GM15510 (cell line): ENCODE measurements around the gene LSG1.

Source experiments
- POLR2A ChIP-seq: IDR thresholded peaks from 3 replicates; pipeline ENCODE4 v1.6.1; 2011; ENCODE audit warnings: borderline replicate concordance; ENCODE audit not compliant: insufficient read length; ENCODE audit errors: extremely low read depth

LSG1 gene

DNA sequence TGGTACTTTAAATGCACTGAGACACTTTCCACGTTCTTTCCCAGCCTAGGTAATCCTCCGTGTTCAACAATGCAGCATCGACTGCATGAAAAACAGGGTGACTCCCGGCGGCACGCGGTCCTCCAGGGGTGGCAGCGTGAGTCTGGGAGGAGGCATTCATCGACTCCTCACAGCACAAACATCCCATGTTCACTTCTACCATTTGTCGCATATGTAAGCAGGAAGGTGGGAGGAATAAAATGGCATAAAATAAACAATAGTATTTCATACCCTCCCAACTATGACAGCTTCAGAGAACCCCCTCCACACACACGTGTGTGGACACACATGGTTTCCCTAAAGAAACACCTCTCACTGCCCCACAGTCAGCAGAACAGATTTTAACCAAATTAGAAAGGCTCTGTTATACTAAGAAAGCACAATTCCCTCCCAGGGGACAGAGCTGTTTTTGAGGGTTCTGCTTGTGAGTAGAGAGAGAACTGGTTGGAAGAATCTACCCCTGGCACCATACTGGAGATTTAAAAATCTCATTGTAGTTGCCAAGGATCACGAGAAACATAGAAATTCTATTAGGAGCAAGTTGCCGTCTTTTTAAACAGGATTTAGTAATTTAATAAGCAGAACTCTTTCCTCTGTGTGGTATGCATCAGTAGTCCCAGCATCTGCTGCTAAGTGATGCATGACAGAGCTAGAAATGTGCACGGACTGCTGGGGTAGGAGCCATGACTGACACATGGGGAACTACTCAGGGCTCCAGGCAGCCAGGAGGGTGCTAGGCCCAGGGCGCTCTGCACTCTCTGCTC, 19.7 kb upstream of the LSG1 start:
- TF ChIP-seq POLR2A, result no peak

DNA sequence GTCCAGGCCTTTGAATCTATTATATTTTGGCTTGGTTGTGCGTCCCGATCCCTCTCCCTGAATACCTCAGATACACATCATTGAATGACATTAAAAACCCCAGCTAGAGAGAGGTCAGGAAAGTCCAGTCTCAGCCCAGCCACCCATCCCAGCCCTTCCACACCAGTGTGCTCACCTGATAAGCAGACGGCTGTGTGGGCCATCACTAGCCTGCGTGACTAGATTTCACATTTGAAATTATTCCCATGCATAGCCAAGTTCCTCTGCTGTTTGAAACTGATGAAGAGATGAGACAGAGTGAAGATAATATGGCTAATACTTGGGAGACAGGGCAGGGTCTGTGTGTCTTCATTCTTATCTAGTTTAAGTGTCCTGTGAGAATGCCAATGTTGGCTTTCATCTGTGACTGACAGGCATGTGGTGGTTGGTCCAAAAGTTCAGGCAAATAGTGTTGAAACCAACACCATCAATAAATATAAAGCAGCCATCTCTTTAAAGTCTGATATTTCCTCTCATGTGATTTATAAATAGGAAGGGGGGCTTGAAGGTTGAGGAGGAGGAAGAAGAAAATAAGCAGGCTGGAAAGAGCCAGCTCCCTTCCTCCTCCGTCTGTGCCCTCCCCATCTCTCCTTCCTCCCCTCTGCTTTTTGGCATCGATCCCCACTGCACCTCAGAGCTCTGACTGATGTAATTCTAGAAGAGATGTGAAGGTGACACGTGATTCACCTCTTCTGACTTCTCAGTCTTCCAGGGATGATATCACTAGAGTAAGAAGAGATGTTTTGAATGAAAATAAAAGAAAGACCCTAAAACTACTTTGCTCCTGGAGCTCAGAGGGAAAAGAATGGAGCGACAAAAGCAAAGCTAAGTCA, 18.7 kb upstream of the LSG1 start:
- no peak for TF ChIP-seq POLR2A

DNA sequence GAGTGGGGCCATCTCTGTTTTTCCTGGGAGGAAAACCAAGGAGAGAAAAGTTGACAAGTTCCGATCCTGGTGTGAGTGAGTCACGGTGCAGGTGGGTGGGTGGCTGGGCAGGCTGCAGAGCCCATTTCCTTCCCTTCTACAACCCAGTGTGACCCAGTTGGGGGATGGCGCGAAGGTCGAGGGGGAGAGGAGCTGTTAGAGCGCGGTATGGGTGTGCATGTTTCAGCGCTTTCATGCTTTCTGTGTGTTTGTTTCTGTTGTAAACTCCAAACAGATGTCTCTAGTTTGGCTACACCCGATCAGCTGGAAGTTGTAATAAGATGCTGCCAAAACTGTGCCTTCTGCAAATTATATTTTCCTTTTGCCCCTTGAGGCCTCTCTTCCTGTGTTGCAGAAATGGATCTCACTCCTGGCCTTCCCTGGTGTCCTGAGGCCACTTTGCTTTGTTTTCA, 17.5 kb upstream of the LSG1 start:
- TF ChIP-seq POLR2A, result no peak

DNA sequence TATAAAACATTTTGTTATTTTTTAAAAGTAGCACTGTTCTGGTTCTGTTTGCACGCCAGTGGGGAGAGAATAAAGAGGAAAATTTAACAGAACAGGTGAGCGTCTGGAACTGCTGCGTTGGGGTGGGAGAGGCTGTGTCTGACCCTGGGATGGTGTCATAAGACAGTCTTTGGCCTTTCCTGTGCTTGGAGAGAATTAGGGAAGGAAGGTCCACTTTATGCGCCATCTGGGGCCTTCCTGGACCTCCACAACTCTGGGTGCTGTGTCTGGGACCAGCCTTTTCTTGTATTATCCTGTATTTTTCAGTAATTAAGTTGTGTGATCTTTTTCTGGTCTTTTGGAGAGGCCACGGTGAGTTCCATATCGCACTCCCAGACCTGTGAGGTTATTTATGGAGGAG, 17.0 kb upstream of the LSG1 start:
- no peak for TF ChIP-seq POLR2A

DNA sequence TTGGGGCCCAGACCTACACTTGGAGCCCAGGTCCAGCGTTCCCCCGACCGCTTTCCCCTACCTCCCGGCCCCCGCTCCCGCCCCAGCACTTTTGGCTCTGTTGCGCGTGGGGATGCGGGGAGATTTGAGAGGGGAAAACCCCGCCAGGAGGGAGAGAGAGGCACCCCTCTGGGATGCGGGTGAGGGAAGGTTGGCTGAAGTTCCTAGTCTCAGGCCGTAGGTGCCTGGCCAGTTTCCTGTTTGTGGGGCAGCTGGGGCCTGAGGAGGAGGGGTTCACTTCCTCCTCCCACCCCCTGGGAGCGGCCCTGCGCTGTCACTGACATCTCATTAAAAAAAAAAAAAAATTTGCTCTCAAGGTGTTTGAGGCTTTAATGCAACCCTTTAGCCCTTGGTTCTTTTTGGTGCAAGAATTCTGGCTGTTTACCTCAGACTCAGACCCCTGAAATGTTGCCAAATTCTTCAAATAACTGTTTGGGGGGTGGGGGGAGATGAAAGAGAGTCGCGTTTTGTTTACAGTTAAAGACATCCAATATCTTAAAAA, 16.3 kb upstream of the LSG1 start:
- TF ChIP-seq POLR2A, result no peak

DNA sequence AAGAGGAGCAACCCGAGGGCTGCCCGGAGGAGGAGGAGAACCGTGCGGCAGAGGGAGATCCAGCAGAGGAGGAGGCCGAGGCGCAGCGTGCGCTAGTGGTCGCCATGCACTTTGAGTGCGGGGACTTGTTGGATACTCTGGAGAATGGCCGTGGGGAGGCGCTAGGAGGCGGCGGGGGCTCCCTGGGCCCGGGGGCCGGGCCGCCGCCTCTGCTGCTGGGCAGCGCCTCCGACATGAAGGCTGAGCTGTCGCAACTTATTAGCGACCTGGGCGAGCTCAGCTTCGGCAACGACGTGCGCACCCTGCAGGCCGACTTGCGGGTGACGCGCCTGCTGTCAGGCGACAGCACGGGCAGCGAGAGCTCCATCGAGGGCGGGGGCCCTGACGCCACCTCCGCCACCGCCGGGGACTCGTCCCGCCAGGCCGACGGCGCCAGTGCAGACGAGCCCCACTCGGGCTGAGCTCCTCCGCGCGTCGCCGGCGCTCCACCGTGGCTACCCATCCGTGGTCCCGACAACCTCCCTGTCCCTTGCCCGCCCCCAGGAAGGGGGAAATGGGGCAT, 15.7 kb upstream of the LSG1 start:
- TF ChIP-seq POLR2A, result peak; percentile 42

DNA sequence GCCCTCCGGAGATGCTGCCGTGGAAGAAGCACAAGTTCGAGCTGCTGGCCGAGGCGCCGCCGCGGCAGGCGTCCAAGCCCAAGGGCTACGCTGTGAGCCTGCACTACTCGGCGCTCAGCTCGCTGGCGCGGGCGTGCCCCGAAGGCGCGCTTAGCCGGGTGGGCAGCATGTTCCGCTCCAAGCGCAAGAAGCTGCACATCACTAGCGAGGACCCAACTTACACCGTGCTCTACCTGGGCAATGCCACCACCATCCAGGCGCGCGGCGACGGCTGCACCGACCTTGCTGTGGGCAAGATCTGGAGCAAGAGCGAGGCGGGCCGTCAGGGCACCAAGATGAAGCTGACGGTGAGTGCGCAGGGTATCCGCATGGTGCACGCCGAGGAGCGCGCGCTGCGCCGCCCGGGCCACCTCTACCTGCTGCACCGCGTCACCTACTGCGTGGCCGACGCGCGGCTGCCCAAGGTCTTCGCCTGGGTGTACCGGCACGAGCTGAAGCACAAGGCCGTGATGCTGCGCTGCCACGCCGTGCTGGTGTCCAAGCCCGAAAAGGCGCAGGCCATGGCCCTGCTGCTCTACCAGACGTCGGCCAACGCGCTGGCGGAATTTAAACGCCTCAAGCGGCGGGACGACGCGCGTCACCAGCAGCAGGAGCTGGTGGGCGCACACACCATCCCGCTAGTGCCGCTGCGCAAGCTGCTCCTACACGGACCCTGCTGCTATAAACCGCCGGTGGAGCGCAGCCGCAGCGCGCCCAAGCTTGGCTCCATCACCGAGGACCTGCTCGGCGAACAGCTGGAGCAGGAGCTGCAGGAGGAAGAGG, 15.0 kb upstream of the LSG1 start:
- peak; percentile 16 for TF ChIP-seq POLR2A

- no peak for TF ChIP-seq POLR2A
Measured at GRCh38 chr3:194686414-194686815, 14.4 kb upstream of the LSG1 start.

DNA sequence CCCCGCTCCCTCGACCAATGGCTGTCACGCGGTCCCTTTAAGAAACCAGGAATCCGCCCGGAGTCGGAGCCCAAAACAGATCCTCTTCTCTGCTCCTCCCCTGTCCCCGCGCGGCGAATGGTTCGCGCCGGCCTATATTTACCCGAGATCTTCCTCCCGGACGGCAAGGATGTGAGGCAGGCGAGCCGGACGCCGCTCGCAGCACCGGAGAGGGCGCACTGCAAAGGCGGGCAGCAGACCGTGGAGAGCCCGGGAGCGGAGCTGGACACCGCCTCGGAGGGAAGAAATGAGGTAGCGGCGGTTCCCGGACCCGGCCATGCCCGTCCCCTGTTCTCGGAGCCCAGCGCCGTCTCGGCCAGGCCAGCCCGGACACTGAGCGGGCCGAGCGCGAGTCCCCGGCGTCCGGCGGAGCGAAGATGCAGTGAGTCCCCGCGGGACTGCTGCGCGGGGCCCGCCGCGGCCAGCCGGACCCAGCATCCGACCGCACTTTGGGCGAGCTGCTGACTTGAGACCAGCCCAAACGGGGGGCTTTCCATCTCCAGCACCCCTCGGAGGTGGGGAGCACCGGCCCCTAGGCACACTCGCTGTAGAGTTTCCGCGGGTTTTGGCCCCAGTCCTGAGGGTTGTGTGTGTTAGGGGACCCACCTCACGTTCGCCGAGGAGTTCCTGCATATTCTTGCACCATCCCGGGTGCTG, 13.9 kb upstream of the LSG1 start, which contains the start of gene FAM43A:
TSS of gene FAM43A (plus strand) at position 166 of the 696 bp plus-strand sequence. CDS start 944 bp downstream, outside the sequence.
- peak; percentile 99 for TF ChIP-seq POLR2A

GRCh38 chr3:194685065-194685717, 13.2 kb upstream of the LSG1 start:
- no peak for TF ChIP-seq POLR2A

DNA sequence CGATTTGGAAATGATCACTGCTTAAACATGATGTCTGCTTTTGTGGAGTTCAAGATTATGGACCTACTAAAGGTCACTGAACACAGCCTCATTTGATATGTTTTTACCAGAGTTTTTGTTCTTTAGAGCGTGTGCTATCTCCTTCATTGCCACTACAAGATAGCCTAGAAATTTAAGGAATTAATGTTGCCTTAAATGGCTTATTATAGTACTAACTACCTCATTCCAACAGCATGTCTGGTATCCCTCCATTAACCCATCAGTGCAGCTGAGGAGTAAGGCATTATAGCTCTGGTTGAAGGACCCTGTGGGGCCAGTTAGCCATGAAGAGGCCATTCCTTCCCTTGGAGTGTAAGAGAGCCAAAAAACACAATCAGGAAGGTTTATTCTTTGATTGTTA, 11.4 kb upstream of the LSG1 start:
- TF ChIP-seq POLR2A, result no peak

DNA sequence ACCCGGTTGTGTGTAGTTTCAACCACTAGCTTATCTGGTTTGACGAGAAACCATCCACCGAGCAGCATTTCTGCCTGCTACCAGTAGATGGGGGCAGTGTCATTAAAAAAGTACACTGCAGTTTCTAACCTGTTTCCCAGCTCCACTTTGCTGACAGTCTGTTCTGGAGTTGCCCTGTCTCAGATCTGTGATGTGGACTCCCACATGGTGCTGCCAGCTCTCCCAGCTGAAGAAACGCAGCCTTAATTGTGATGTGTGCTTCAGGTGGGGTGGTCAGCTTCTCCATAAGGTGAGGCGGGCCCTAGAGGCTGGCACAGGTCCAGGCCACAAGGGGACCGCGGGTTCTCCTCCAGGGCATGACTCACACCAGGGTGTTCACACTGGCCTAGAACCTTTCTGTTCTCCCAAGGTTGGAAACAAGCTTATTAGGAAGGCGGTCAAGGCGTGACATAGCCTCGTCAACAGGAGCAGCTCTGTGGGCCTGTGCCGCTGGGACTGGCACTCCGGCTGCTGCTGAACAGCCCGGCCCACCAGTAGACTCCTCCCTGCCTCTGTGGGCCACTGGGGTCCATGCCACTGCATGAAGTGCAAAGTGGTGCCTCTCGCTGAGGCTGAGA, 10.8 kb upstream of the LSG1 start:
- no peak for TF ChIP-seq POLR2A
